ENCODE results near the gene C1QTNF9.
"Not testable (repeated sequence)": the region's sequence is repeated elsewhere in the genome, so short reads cannot be mapped to it uniquely, and the experiment has no call there.

C1QTNF9 gene

DNA sequence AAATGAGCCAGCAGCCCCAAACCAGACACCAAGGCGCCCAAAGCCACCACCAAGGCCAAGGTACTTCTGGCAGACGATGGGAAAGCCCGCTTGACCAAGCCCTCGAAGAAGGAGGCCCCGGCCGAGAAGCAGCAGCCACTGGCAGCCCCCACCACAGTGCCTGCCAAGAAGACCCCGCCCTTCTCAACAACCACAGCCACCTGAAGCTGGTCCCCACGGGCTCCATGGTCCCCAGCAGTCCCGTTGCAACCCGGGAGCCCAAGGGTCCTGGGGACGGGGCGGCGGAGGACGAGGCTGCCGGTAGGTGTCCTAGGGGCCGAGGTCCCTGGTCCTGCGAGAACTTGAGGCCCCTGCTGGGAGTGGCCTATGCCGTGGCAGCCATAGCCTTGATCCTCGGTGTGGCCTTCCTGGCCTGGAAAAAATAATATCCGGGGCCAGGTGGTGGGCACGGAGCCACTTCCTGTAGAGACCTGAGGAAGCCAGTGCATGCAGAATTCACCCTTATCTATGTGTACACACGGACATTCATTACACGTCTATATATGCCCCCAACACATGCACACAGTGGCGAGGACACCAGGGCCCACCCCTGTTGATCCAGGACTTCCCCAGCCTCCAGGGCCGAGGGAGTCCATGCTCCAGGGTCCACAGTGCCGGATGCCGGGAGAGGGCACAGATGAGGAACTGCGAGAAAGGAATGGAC lies 13.8 kb downstream of the C1QTNF9 start:
- DNase-seq (ENCODE audit: low read depth in 2 of 2): no peak

DNA sequence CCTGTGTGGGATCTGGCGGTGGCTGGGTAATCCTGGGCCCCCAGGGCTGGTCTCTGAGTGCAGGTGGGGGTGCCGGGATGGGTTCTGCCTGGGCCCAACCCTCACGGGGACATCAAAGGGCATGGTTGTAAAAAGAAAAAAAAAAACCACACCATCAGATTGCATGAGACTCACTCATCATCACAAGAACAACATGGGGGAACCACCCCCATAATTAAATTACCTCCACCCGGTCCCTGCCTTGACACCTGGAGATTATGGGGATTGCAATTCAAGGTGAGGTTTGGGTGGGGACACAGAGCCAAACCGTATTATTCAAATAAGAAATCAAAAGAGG lies 14.3 kb downstream of the C1QTNF9 start:
- no peak for DNase-seq (ENCODE audit: low read depth in 2 of 2)

DNA sequence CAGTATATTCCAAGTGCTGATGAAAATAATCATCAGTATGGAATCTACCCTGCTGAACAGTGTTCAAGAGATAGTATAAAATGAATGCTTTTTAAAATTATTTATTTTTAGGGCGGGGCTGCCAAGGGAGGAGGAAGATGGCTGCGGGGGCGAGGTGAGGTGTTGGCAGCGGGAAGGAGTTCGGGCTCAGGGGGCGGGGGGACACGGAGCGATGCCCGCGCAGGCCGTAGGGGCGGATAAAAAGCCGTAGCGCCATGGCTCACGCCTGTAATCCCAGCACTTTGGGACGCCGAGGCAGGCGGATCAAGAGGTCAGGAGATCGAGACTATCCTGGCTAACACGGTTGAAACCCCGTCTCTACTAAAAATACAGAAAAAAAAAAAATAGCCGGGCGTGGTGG lies 18.2 kb downstream of the C1QTNF9 start:
- DNase-seq (ENCODE audit: low read depth in 2 of 2): not testable (repeated sequence)

DNA sequence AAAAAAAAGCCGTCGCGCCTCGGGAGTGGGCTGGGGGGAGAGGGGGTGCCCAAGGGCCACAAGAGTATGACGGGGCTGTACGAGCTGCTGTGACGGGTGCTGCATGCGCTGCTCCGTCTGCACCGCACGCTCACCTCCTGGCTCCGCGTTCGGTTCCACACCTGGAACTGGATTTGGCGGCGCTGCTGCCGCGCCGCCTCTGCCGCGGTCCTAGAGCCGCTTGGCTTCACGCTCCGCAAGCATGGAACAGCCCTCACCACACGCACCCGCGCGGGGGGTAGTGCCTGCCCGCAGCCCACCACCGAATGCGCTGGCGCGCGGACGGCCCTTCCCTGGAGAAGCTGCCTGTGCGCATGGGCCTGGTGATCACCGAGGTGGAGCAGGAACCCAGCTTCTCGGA lies 18.8 kb downstream of the C1QTNF9 start:
- no peak for DNase-seq (ENCODE audit: low read depth in 2 of 2)

DNA sequence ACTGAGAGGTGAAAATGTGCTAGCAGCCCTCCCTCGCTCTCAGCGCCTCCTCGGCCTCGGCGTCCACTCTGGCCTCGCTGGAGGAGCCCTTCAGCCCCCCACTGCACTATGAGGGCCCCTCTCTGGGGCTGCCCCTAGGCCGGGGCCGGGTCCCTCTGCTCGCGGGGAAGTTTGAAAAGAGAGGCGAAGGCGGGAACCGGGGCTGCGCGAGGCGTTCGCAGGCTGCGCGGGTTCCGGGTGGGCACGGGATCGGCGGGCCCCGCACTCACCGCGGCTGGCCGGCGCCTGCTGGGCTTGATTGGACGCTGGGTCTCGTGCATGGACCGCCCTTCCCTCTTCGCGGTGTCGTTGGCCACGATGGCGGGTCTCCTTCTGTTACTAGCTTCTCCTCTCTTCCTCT lies 29.3 kb downstream of the C1QTNF9 start:
- DNase-seq (ENCODE audit: low read depth in 2 of 2): no peak

DNA sequence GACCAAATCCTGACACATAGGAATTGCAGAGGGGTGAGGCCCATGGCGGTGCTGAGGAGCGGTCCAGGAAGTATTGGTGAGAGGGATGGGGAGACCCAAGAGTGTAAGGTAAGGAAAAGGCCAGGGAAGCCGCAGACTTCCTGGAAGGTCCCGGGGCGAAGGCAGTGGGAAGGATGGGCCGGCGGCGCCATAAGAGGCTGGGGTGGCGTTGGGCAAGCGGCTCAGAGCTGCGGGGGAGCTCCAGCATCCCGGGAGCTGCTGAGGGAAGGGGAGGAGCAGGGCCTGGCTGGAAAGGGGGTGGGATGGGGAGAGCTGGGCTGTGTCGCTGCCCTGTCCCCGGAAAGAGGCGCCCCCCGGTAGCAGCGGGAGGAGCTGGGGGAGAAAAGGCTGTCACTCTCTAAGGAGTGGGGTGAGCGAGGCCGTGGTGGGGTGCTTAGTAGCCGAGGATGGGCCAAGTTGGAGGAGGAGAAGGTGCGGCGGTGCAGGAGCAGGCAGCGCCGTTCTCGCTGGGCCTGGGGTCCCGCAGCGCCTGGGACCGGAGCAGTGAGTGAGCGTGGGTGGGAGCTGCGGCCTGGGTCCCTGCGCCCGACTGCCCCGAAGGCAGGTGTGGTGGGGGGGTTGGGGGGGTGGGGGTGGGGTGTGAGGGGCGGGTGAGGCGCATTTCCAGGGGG lies 30.7 kb downstream of the C1QTNF9 start:
- no peak for DNase-seq (ENCODE audit: low read depth in 2 of 2)

DNA sequence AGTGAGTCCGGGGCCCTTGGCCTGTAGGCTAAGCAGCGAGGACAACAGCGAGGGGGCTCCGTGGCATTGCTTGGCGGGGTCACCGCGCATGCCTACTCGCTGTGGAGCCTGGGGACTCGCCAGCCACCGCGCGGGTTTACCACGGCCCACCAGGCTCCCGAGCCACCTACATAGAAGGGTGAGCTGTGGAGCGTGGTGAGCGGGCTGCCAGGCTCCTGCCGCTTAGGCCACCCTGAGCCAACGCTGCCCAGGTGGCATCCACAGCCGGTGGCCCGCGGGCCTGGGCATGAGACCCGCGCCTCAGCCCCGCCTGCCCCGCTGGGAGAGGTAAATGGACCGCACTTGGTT lies 31.2 kb downstream of the C1QTNF9 start:
- DNase-seq (ENCODE audit: low read depth in 2 of 2): no peak

DNA sequence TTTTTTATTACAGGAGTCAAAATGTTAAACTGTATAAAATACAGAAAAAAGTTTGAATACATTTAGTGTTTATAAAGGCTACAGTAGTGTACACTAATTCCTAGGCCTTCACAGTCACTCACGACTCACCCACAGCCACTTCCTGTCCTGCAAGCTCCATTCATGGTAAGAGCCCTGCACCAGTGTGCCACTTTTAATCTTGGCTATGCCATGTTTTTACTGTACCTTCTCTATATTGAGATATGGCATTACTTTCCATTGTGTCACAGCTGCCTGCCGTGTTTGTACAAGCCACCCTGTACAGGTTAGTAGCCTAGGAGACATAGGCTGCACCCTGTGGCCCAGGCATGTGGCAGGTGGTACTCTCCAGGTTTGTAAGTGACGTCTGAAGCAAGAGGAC lies 32.1 kb downstream of the C1QTNF9 start:
- DNase-seq (ENCODE audit: low read depth in 2 of 2): no peak

DNA sequence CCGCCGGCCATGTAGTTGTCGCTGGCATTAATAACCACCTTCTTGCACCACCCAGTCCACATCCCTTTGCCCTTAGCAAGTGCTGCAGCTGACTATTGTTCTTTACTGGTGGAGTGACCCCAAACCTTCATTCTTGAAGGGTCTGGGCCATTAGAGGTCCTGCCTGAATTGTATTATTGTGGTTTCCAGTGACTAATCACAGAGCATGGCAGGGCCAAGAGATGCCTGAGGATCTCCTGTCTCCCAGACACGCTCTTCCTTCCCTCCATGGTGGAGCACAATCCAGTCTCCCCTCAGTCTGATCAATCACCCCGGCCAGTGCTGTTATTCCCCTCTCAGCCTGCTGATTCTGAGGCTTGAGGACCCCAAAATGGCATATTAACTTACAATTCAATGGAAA lies 39.0 kb downstream of the C1QTNF9 start:
- no peak for DNase-seq (ENCODE audit: low read depth in 2 of 2)

DNA sequence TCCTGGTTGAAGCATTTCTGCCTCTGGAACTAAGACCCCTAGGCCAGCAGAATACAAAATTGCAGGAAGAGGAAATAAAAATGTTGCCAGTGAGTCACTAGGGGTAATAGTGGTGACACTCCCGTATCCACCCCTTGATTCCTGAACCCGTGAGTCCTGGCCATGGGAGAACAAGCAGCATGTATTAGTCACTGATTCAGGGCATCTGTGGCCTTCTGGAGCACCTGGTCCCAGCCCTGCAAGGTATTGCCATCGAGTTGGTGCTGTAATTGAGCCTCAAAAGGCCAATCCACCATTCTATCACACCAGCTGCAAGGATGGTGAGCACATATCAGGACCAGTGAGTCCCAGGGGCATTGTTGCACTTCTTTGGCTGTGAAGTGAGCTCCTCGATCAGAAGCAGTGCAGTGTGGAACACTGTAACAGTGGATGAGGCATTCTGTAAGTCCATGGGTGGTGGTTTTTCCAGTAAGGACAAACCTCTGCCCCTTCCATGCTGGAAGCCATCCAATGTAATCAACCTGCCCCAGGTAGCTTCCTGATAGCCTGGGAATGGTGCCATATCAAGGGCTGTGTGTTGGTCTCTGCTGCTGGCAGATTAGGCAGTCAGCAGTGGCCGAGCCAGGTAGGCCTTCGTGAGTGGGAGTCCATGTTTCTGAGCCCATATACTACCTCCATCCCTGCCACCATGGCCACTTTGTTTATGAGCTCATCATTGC lies 39.6 kb downstream of the C1QTNF9 start:
- DNase-seq (ENCODE audit: low read depth in 2 of 2): no peak

DNA sequence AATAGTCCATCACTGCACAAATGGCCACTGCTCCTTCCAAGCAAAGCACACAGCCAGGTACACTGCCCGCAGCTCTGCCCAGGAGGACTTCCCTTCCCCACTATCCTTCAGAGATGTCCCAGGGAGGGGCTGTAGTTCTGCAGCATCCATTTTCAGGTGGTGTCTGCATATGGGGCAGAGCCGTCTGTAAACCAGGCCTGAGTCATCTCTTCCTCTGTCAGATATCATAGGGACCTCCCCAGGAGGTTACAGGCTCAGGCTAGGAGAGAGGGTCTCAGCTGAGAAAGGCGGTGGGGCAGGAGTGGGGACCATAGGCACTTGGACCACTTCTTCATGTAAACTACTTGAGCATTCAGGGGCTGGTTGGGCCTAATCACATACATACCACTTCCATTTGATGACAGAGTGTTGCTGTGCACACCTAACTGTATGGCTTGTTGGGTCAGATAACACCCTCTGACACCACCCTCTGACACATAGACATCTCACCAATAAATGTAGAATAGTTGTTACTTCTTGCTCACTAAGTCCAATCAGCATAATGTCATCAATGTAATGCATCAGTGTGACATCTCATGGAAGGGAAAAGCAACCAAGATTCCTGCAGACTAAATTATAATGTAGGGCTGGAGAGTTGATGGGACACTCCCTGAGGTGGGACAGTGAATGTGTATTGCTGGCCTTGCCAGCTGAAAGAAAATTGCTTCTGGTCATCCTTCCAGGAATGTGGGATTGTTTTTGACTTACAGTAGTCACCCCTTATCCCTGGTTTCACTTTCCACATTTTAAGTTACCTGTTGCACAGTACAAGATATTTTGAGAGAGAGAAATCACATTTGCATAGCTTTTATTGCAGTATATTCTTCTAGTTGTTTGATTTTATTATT lies 40.6 kb downstream of the C1QTNF9 start:
- DNase-seq (ENCODE audit: low read depth in 2 of 2): not testable (repeated sequence)

DNA sequence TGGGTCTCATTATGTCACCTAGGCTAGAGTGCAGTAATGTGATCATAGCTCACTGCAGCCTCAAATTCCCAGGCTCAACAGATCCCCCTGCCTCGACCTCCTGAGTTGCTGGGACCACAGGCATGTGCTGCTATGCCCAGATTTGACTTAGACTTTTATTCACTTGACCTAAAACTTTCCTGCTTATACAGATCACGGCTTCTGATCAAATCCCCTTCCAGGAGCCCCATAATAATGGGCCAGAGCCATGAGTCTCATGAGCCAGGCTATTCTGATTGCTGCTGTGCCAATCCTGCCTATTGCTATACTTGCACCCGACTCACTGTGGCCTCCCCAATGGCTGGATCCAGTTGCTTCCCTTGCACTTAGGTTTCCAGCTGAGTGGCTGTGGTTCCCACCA lies 42.0 kb downstream of the C1QTNF9 start:
- DNase-seq (ENCODE audit: low read depth in 2 of 2): no peak

DNA sequence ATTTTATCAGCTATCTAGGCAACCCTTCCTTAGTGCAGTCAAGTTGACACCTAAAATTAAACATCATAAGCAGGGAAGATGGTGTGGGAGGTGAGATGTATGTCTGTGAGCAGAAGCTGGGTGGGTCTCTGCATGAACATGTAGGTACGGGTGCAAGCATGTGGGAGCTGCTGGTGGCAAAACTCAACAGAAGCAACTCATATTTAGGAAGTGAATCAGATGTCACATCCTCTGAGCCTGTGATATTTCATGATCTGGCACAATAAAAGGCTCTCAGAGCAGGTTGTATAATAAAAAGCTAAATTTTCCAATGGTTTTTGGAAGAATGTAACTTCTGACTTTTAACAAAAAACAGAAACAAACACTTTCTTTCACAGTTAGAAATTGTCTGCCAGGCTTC lies 44.4 kb downstream of the C1QTNF9 start:
- DNase-seq (ENCODE audit: low read depth in 2 of 2): no peak

DNA sequence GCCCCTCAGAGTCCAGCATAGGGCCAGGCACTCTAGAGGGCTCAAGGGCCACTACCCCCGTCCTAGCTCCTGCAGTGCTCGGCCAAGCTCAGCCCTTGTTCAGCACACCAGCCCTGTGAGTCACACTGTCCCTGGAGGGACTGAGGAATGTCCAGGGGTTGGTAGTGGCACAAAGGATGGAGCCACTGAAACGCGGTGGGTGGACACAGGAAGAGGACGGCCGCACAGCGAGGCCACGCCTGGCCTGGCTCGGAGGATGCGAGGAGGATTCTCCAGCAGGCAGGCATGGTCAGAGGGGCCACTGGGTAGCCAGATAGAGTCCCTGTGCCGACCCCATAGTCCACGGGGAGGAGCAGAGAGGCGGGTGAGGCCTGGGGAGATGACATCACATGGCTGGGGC lies 45.7 kb downstream of the C1QTNF9 start:
- no peak for DNase-seq (ENCODE audit: low read depth in 2 of 2)

DNA sequence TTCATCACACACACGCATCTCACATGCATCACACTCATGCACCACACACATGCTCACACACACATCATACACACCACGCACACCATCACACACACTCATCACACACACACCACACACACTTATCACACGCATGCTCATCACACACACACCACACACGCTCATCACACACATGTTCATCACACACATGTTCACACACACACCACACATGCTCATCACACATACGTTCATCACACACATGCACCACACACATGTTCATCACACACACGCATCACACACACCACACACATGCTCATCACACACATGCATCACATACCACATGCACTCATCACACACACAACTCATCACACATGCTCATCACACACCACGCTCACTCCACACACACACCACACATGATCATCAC lies 46.9 kb downstream of the C1QTNF9 start:
- no peak for DNase-seq (ENCODE audit: low read depth in 2 of 2)

DNA sequence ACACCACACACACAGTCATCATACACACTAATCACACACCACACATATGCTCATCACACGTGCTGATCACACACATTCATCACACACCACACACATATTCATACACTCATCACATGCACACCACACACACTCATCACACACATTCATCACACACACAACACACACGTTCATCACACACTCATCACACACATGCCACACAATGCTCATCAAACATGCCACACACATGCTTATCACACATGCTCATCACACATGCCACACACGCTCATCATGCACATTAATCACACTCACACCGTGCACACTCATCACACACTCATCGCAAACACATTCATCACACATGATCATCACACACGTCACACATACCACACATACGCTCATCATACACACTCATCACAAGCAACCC lies 47.5 kb downstream of the C1QTNF9 start:
- no peak for DNase-seq (ENCODE audit: low read depth in 2 of 2)

DNA sequence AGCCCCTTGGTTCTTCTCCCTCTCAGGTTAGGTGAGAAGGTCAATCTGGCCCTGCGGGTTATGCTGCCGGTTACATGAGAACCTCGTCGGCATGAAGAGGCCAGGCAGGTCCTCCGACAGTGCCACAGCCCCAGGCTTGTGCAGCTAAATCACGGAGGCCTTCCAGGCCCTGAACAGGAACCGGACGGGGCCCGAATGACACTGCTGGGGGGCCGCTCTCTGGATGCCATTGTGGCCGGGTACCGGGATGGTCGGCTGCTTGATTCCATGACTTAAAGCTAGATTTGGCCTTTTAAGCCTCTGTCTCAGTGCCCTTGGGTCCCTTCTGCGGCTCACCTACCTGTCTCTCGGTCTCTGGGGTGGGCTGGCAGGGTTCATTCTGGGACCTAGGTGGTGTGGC lies 48.4 kb downstream of the C1QTNF9 start:
- no peak for DNase-seq (ENCODE audit: low read depth in 2 of 2)

DNA sequence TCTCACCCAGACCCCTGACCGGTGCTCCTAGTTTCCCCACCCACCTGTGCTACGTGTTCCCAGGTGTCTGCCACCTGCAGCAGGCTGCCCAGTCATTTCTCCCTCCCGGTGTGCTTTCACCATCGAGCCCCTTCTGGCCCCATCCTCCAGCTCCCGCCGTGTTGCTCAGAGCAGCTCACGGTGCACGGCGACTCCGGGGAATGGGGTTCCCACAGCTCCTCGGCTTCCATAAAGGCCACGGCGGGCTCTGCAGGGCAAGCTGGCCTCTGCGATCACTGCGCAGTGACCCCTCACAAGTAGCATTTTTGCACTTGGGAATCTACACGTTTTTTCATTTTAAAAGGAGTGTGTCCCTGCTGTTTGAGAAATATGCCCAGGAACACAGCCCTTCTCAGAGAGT lies 49.5 kb downstream of the C1QTNF9 start:
- DNase-seq (ENCODE audit: low read depth in 2 of 2): not testable (repeated sequence)

DNA sequence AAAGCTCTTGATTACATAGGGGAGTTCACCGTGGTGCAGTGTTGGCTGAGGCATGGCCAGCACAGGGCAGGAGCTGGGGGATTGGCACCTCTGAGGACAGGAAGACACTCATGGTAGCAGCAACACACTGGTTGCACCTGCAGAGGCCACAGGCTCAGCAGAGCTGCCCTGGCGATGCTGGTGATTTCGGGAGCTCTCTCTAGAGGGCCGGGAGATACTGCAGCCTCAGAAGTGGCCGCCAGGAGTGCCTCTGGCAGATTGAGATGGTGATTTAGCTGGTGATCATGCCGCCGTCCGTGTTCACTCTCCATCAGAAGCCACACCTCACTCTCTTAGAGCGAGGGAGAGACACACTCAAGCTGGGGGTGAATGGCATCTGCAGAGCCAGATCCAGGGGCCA lies 49.9 kb downstream of the C1QTNF9 start:
- DNase-seq (ENCODE audit: low read depth in 2 of 2): not testable (repeated sequence)

DNA sequence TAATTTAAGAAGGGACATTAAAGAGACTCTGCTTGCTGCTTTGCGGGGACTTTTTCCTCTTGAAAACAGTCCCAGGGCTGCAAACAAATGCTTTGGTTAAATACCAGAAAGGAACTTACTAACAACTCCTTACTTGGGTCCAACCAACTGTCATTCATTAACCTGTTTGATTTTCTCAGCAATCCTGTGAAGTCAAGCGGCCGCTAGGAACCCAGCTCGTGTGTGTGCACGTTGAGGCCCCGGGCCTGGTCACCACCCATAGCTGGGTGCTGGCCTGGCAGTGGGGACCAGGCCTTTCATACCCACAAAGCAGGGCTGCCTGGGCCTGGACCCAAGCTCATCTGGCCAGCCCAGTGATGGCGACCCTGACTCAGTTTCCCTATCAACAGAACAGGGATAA lies 50.7 kb downstream of the C1QTNF9 start:
- no peak for DNase-seq (ENCODE audit: low read depth in 2 of 2)

DNA sequence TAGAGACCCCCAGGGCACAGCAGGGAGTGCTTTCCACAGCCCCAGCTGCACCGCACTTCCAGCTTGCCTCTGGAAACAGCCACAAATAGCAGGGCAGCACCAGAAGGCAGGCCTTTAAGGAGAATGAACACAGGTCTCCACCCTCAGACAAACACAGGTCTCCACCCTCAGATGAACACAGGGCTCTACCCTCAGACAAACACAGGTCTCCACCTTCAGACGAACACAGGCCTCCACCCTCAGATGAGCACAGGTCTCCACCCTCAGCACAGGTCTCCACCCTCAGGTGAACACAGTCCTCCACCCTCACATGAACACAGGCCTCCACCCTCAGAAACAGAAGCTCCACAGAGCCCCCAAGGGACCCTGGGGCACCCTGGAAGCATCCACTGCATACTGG lies 51.7 kb downstream of the C1QTNF9 start:
- DNase-seq (ENCODE audit: low read depth in 2 of 2): no peak

DNA sequence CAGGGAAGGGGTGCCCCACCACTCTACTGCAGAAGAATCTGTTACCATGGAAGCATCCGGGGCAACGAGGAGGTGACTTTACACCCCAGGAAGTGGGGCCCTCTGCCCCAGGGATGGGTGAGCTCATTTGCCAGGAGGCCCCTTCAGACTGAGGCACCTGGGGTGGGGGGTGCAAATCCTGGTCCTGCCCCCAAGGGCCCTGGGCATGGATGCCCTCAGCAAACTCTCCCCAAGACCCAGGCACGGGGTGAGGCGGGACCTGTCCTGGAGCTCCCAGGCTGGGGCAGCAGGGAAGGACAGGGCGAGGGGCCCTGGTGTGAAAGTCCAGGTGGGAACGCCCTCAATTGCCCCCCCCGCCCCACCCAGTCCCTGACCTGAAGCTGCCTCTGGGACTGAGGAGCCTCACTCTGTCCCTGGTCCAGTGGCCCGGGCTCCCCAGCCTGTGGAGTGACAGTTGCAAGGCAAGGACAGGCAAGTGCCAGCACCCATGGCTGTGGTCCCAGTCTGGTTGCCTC lies 52.5 kb downstream of the C1QTNF9 start:
- no peak for DNase-seq (ENCODE audit: low read depth in 2 of 2)

All from stimulated activated CD4-positive, alpha-beta T cell treated with anti-CD3 and anti-CD28 coated beads, Interleukin-1b, Interleukin-23, amount 100 ng/mL, for 1 hour (primary cell).